ENCODE results near the gene FAH.

Gene FAH

GRCh38 chr15:80201256-80202015, 48.6 kb downstream of the FAH start:
- no peak for DNase-seq (ENCODE audit: low read depth)
- no peak for TF ChIP-seq CTCF (IDR thresholded peaks at IDR 0.05; ENCODE audit: insufficient read depth, low read depth, low read length, missing control alignments)

GRCh38 chr15:80202016-80202315, 49.2 kb downstream of the FAH start:
- no peak for DNase-seq (ENCODE audit: low read depth)
- no peak for TF ChIP-seq CTCF (IDR thresholded peaks at IDR 0.05; ENCODE audit: insufficient read depth, low read depth, low read length, missing control alignments)
- H3K4me3 ChIP-seq (ENCODE audit: low read depth, low read length): no peak overlapping the region

More at GRCh38 chr15:80201256-80202015, 48.6 kb downstream of the FAH start:
- H3K4me3 ChIP-seq (ENCODE audit: low read depth, low read length): no peak overlapping the region

GRCh38 chr15:80202641-80203360, 50.0 kb downstream of the FAH start:
- no peak for DNase-seq (ENCODE audit: low read depth)
- H3K4me3 ChIP-seq (ENCODE audit: low read depth, low read length): no peak overlapping the region
- TF ChIP-seq CTCF (IDR thresholded peaks at IDR 0.05; ENCODE audit: insufficient read depth, low read depth, low read length, missing control alignments): no peak

- no peak overlapping the region for H3K4me3 ChIP-seq (ENCODE audit: low read depth, low read length)
- no peak for DNase-seq (ENCODE audit: low read depth)
Measured at GRCh38 chr15:80203361-80203885, 50.6 kb downstream of the FAH start.

GRCh38 chr15:80204231-80204630, 51.4 kb downstream of the FAH start:
- no peak for DNase-seq (ENCODE audit: low read depth)
- no peak for TF ChIP-seq CTCF (IDR thresholded peaks at IDR 0.05; ENCODE audit: insufficient read depth, low read depth, low read length, missing control alignments)
- H3K4me3 ChIP-seq (ENCODE audit: low read depth, low read length): no peak overlapping the region

More at GRCh38 chr15:80203361-80203885, 50.6 kb downstream of the FAH start:
- no peak for TF ChIP-seq CTCF (IDR thresholded peaks at IDR 0.05; ENCODE audit: insufficient read depth, low read depth, low read length, missing control alignments)

GRCh38 chr15:80207887-80208286, 55.1 kb downstream of the FAH start:
- TF ChIP-seq CTCF (IDR thresholded peaks at IDR 0.05; ENCODE audit: insufficient read depth, low read depth, low read length, missing control alignments): no peak
- H3K4me3 ChIP-seq (ENCODE audit: low read depth, low read length): no peak overlapping the region
- no peak for DNase-seq (ENCODE audit: low read depth)

Measured in GM12865 (cell line).